ENCODE data around the gene CEACAM7.
A peak's percentile ranks its signal among the peaks of the same experiment; 100 is the strongest.

- TF ChIP-seq ZNF430 (CRISPR knock-in tag; IDR thresholded peaks at IDR 0.05) (no peak), CTCF (CRISPR knock-in tag; IDR thresholded peaks at IDR 0.05) (peak; percentile 85), ZNF512B (CRISPR knock-in tag; IDR thresholded peaks at IDR 0.05; ENCODE audit: borderline replicate concordance) (no peak), MEIS2 (CRISPR knock-in tag; IDR thresholded peaks at IDR 0.05) (no peak), ZNF703 (CRISPR knock-in tag; IDR thresholded peaks at IDR 0.05; ENCODE audit: borderline replicate concordance) (no peak), JUN (CRISPR knock-in tag; IDR thresholded peaks at IDR 0.05) (no peak), ZNF280D (CRISPR knock-in tag; IDR thresholded peaks at IDR 0.05) (peak; percentile 39; the same call in 1 of the 2 replicates), ZNF816 (CRISPR knock-in tag; IDR thresholded peaks at IDR 0.05; ENCODE audit: borderline replicate concordance) (no peak)
Measured at GRCh38 chr19:41706741-41707501, 18.9 kb upstream of the CEACAM7 start.

All from HepG2 (cell line).